Stimulated activated CD4-positive, alpha-beta T cell treated with anti-CD3 and anti-CD28 coated beads, Interleukin-2, amount 100 ng/mL, for 4 hours (primary cell): ENCODE data around the gene MAP2.
"Not testable (repeated sequence)": the region's sequence is repeated elsewhere in the genome, so short reads cannot be mapped to it uniquely, and the experiment has no call there.

Source experiments
- DNase-seq: peaks from one replicate; pipeline ENCODE4 v3.0.0-alpha.2; 2020; ENCODE audit warnings: low read depth

Gene MAP2

GRCh38 chr2:209473930-209474419, 50.1 kb downstream of the MAP2 start:
- no peak for DNase-seq

DNA sequence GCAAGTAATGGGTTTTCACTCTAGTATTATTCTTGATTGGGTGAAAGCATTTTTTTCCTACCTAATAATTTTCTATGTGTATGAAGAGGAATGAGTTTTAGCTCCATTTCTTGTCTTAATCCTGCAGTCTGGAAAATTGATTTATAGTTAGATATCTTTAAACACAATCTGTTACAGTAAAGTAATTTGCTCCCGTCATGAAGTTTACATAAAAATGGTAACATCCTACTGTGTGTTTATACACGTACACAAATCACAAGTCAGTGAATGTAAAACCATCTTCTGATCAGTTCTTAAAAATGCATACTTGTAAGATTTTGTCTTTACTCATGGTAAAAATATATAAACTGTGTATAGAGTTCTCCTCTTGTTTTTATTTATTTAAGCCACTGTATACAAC, 51.1 kb downstream of the MAP2 start:
- DNase-seq, result no peak

DNA sequence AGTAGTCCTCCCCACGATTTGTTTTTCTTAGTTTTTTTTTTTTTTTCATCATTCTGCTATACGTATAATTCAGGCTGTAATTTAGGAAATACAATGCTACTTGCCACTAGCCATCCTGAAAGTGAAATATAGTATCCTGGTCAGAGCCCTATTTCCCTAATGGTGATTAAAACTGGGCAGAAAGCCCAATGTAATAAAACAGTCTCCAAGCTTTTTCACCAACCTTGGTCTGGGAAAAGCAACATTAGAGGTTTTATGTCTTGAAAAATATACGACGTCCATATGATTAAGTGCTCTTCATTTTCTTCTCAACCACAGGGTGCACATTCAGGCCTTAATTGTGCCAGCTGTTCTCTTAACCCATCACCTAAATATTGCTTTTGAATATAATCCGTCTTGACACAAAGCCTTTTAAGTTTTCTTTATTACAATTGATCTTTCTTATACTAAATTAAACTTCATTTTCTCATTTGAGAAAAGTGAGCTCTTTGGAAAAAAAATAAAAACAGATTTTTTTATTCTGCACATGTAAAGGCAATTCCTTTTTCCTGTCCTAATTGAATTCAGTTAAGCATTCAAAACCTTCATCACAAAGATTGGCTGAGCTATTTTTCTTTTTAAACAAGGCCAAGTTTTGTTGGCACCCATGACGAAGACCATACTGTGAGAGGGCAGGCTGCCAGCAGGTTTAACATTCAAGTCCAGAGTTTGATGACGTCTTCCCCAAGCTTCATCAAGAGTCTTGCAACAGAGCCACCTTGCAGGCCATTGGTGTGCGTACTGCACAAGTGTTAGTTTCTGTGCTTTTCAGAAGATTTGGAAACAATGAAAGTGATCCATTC, 52.7 kb downstream of the MAP2 start:
- DNase-seq, result no peak

GRCh38 chr2:209492296-209492695, 68.4 kb downstream of the MAP2 start:
- DNase-seq, result not testable (repeated sequence)

DNA sequence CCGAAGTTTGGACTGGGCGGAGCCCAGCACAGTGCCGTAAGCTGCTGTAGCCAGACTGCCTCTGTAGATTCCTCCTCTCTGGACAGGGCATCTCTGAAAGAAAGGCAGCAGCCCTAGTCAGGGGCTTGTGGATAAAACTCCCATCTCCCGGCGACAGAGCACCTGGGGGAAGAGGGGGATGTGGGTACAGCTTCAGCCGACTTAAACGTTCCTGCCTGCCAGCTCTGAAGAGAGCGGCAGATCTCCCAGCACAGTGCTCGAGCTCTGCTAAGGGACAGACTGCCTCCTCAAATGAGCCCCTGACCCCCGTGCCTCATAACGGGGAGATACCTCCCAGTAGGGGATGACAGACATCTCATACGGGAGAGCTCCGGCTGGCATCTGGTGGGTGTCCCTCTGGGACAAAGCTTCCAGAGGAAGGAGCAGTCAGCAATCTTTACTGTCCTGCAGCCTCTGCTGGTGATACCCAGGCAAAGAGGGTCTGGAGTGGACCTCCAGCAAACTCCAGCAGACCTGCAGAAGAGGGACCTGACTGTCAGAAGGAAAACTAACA, 71.3 kb downstream of the MAP2 start:
- not testable (repeated sequence) for DNase-seq

DNA sequence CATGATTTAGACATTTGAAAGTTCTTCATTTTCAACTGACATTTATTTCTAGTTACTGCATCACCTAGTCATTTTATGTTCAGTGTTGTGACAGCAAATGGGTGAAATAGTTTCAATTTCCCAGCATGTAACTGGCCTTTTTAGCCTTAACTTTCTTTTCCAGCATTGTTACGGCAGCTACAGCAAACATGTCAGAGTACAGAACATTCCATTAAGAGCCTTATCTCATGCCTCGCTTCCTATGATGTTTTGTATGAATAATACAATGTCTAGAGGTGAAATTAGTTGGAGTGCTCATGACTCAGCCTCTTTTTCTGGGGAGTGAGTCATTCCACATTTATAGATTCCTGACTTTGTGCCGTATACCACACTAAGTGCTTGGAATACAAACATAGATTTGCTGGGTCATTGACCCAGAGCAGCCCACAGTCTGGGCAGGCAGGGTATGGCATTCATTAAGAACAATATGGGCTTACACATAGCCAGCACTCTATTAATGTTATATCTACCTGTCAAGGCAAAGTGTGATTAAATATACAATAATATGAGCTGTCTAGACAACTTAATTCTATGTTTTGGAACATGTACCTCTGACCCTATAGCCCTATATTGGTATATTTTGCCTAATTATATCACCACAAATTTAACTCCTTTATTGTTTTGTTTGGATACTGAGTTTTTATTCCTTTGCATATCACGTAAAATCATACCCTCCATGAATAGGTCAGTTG, 72.2 kb downstream of the MAP2 start:
- DNase-seq, result no peak

DNA sequence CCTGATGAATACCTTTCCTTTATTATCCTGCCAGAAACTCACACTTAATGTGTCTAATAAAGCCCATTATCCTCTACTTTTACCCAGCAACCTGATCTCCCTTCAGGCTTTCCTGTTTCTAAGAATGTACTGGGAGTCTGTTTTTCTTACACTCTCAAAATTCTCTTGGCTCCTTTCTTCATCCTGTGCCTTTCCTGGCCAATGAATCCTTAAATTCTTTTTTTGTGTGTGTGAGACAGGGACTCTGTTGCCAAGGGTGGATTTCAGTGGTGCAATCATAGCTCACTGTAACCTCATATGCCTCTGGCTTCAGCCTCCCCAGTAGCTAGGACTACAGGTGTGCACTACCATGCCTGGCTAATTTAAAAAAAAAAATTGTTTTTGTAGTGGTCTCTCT, 72.7 kb downstream of the MAP2 start:
- no peak for DNase-seq

- DNase-seq, result no peak
Observed at GRCh38 chr2:209498614-209499013, 74.8 kb downstream of the MAP2 start.

DNA sequence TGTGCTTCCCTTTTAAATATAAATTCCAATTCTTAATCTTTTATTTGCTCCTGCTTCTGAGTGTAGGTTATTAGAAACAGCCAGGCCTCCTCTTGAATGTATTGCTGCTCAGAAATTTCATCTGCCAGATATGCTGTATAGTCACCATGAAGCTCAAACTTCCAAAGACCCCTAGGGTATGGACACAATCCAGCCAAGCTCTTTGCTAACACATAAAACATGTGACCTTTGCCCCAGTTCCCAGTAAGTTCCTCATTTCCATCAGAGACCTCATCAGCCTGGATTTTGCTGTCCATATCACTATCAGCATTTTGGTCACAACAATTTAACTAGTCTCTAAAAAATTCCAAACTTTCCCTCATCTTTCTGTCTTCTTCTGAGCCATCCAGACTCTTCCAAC, 75.2 kb downstream of the MAP2 start:
- no peak for DNase-seq

DNA sequence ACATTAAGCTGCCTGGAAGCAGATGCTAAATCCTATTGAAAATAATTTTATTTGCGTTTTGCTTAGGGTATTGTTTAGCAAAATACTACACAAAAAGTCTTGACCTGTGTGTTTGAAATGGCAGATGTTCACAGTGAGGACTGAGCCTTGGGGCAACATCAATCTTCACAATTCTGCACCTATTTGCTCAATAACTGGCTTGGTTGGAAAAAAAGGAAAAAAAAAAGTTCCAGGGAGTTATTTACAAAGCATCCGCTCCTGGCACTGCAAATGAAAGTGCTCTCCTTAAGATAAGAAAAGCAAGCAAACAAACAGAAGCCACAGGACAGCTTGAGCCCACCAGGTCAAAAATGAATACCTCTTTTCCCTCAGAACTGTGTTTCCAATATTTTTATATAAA, 77.7 kb downstream of the MAP2 start:
- no peak for DNase-seq

DNA sequence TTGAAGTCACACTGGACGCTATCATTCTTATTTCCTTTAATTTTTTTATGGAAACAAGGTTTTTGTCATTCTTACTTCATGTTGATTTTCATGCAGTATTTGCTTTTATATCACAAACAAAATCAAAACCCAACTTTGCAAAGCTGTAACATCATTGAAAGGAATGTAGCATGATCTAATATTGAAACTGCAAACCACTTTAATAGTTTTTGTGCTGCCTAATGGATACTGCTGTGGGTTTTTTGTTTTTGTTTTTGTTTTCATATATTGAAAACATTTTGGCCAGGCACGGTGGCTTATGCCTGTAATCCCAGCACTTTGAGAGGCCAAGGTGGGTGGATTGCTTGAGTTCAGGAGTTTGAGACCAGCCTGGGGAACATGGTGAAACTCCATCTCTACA, 81.6 kb downstream of the MAP2 start:
- no peak for DNase-seq

- DNase-seq, result no peak
Observed at GRCh38 chr2:209508255-209508654, 84.4 kb downstream of the MAP2 start.

DNA sequence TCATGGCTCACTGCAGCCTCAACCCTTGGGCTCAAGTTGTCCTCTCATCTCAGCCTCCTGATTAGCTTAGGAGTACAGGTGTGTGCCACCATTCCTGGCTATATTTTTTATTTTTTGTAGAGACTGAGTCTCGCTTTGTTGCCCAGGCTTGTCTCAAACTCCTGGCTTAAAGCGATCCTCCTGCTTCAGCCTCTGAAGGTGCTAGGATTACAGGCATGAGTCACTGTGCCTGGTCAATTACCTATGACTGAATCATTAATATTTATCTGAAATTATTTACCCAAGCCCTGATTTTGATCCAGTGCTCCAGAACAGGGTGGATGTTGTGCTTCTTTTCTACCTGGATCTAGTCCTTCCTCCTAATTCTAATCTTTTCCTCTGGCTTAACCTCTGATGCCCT, 87.8 kb downstream of the MAP2 start:
- DNase-seq, result no peak

- DNase-seq, result no peak
Observed at GRCh38 chr2:209512971-209513370, 89.1 kb downstream of the MAP2 start.

DNA sequence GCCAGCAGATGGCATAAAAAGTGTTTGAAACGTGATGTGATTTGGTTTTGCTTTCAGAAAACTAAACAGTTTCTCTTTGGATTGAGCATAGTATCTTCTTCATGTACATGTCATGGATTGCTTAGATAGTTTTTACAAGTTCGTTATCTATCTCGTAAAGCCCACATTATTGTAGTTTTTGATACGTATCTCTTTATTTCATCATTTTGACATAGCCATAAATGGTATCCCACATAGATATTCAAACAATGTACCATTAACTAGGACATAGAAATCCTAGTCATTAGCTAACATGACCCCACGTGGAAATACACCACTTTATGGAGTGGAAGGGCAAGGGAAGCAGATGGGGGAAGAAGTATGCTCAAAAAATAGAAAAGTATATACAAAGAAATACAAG, 93.6 kb downstream of the MAP2 start:
- DNase-seq, result no peak

DNA sequence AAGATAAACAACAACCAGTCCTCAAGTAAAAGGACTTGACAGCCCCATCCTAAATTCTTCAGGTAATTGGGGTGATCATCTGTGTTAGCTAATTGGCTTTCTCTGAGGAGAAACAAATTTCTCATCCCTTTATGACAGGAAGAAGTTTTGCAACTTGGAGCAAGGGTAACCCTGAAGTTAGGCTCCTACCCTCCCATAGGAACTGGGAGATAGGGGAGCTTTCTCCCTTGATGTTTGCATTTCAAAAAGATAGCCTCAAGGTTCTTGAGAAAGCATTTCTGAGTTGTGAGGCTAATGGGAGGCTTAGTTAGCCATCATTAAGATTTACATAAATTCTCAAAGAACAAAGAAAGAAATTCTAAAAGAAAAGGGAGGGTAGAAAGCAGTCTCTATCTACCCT, 95.4 kb downstream of the MAP2 start:
- no peak for DNase-seq

GRCh38 chr2:209519906-209520305, 96.1 kb downstream of the MAP2 start:
- DNase-seq, result no peak

- no peak for DNase-seq
Observed at GRCh38 chr2:209523041-209523740, 99.3 kb downstream of the MAP2 start.

GRCh38 chr2:209523867-209524266, 100.0 kb downstream of the MAP2 start:
- no peak for DNase-seq

GRCh38 chr2:209525331-209525730, 101.5 kb downstream of the MAP2 start:
- no peak for DNase-seq

DNA sequence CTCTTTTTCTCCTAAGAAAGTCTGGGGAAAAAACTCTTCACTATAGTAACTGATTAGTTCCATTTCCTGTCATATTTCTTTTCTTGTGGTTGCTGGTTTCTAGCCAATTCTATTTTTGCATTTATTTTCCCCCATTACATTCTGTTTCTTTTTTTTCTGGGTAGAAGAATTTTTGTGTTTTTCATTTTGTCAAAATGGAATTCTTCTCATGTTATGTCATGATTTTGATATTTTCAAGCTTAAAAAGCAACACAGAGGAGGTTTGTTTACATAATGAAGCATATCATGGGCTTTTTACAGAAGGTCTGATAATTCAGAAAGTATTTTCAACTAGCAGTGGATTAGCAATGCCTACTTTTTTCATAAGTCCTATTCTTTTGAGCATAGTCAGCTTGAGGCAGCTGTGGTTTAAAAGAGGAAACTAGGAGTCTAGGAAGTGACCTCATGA, 102.0 kb downstream of the MAP2 start:
- no peak for DNase-seq

DNA sequence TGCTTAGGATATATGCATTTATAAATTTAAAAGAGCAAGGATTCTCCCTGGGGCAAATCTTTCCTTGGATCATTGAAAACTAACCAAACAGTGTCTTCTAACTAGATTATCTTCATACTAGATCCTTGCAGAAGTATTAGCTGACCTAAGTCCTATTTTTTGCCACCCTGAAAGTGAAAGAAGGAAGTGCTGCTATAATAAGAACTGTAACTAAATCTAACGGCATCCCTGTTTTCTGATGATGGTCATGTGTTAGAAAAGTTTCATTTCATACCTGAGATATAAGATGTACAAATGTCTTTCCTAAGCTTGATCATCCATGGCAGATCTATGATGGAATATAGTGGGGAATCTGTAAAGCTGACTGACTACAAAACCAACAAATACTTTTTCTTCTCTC, 102.7 kb downstream of the MAP2 start:
- no peak for DNase-seq
